T-helper 17 cell (primary cell): ENCODE measurements around the gene SERINC5. TPM values are rescaled to one million over a fixed set of nuclear protein-coding genes. Genes with fewer than 3 reads are reported as not detected.

ENCODE experiments used
- ATAC-seq: fragments of 150-1000 bp; cut with Tn5 transposase; 2 replicates; pipeline ENCODE4 v1.10.0; 2021; ENCODE audit warnings: mild to moderate bottlenecking, moderate library complexity
- DNase-seq, 3 donors: peaks; one replicate each; pipeline versions ENCODE4 v3.0.0 to v3.0.0-alpha.2; 2020 to 2021
- H3K9me3 ChIP-seq: one replicate; pipeline ENCODE4 v1.7.0; 2013; ENCODE audit warnings: low read length, mild to moderate bottlenecking; ENCODE audit not compliant: control insufficient read depth, poor library complexity, severe bottlenecking
- H3K27ac Mint-ChIP-seq: one replicate; pipeline ENCODE4 v1.8.0; 2022; ENCODE audit warnings: mild to moderate bottlenecking, moderate library complexity, mixed read lengths
- H3K27me3 Mint-ChIP-seq: one replicate; pipeline ENCODE4 v1.8.0; 2022; ENCODE audit warnings: mixed read lengths
- H3K36me3 Mint-ChIP-seq: one replicate; pipeline ENCODE4 v1.8.0; 2022; ENCODE audit warnings: low read depth, mixed read lengths
- H3K4me1 Mint-ChIP-seq: one replicate; pipeline ENCODE4 v1.8.0; 2022; ENCODE audit warnings: mild to moderate bottlenecking, mixed read lengths
- H3K4me3 Mint-ChIP-seq: one replicate; pipeline ENCODE4 v1.8.0; 2022; ENCODE audit warnings: mild to moderate bottlenecking, moderate library complexity, mixed read lengths
- total RNA-seq, 4 donors: library from RNA in 2 of 4; stranded (reverse) in 2 of 4; gene quantifications; one replicate each; pipeline ENCODE4 v1.2.3 and lab custom pipeline; 2022 to 2026

Gene SERINC5
- total RNA-seq, 2 donors from 2014 or later: 118 to 119 TPM

GRCh38 chr5:80072103-80073073, 183.5 kb downstream of the SERINC5 start:
- no peak overlapping the region for H3K4me3 Mint-ChIP-seq
- no peak for DNase-seq
- no peaks in the 10 kb centered on the region for H3K27me3 Mint-ChIP-seq
- H3K4me1 Mint-ChIP-seq: peaks cover 7% of the 10 kb centered on the region
- no peak for ATAC-seq
- peaks cover 12% of the 10 kb centered on the region for H3K36me3 Mint-ChIP-seq
- H3K27ac Mint-ChIP-seq: no peak overlapping the region
- H3K9me3 ChIP-seq: no peaks in the 10 kb centered on the region

- ATAC-seq: no peak
- Mint-ChIP-seq H3K4me3 (no peak overlapping the region), H3K27me3 (no peaks in the 10 kb centered on the region), H3K4me1 (peaks cover 7% of the 10 kb centered on the region), H3K36me3 (peaks cover 13% of the 10 kb centered on the region), H3K27ac (no peak overlapping the region)
- no peaks in the 10 kb centered on the region for H3K9me3 ChIP-seq
- no peak for DNase-seq
These were observed 184.3 kb downstream of the SERINC5 start for GRCh38 chr5:80071510-80072021.

- Mint-ChIP-seq H3K27me3 (no peaks in the 10 kb centered on the region), H3K27ac (peak overlapping the region; percentile 34), H3K4me3 (no peak overlapping the region), H3K36me3 (peaks cover 15% of the 10 kb centered on the region), H3K4me1 (peaks cover 7% of the 10 kb centered on the region)
- no peaks in the 10 kb centered on the region for H3K9me3 ChIP-seq
- ATAC-seq (no peak), DNase-seq (no peak)
These were observed 185.4 kb downstream of the SERINC5 start for GRCh38 chr5:80070338-80071056.

- H3K27ac Mint-ChIP-seq: peak overlapping the region; percentile 34
- no peak for ATAC-seq
- no peaks in the 10 kb centered on the region for H3K9me3 ChIP-seq
- no peak overlapping the region for H3K4me3 Mint-ChIP-seq
- peaks cover 15% of the 10 kb centered on the region for H3K36me3 Mint-ChIP-seq
- no peaks in the 10 kb centered on the region for H3K27me3 Mint-ChIP-seq
- no peak for DNase-seq
- peaks cover 7% of the 10 kb centered on the region for H3K4me1 Mint-ChIP-seq
These were observed 185.9 kb downstream of the SERINC5 start for GRCh38 chr5:80069918-80070318.

GRCh38 chr5:80069251-80069800, 186.5 kb downstream of the SERINC5 start:
- H3K9me3 ChIP-seq: no peaks in the 10 kb centered on the region
- Mint-ChIP-seq H3K27ac (peak overlapping the region; percentile 34), H3K4me1 (peaks cover 7% of the 10 kb centered on the region), H3K27me3 (no peaks in the 10 kb centered on the region), H3K4me3 (no peak overlapping the region), H3K36me3 (peaks cover 15% of the 10 kb centered on the region)
- ATAC-seq (no peak), DNase-seq (no peak)

- H3K27ac Mint-ChIP-seq: no peak overlapping the region
- H3K36me3 Mint-ChIP-seq: peaks cover 15% of the 10 kb centered on the region
- no peak for DNase-seq
These were observed 187.1 kb downstream of the SERINC5 start for GRCh38 chr5:80068775-80069174.

GRCh38 chr5:80068246-80068636, 187.6 kb downstream of the SERINC5 start:
- H3K9me3 ChIP-seq: no peaks in the 10 kb centered on the region
- Mint-ChIP-seq H3K27ac (no peak overlapping the region), H3K4me1 (peaks cover 7% of the 10 kb centered on the region), H3K4me3 (no peak overlapping the region), H3K27me3 (no peaks in the 10 kb centered on the region), H3K36me3 (peaks cover 15% of the 10 kb centered on the region)
- DNase-seq (no peak), ATAC-seq (no peak)

More at GRCh38 chr5:80068775-80069174, 187.1 kb downstream of the SERINC5 start:
- Mint-ChIP-seq H3K4me3 (no peak overlapping the region), H3K27me3 (no peaks in the 10 kb centered on the region), H3K4me1 (peaks cover 7% of the 10 kb centered on the region)
- ATAC-seq: no peak
- no peaks in the 10 kb centered on the region for H3K9me3 ChIP-seq

GRCh38 chr5:80067531-80068245, 188.2 kb downstream of the SERINC5 start:
- Mint-ChIP-seq H3K27me3 (no peaks in the 10 kb centered on the region), H3K36me3 (peaks cover 15% of the 10 kb centered on the region), H3K27ac (no peak overlapping the region), H3K4me1 (peaks cover 7% of the 10 kb centered on the region), H3K4me3 (no peak overlapping the region)
- DNase-seq (no peak), ATAC-seq (no peak)
- H3K9me3 ChIP-seq: no peaks in the 10 kb centered on the region

- peaks cover 15% of the 10 kb centered on the region for H3K36me3 Mint-ChIP-seq
- H3K9me3 ChIP-seq: no peaks in the 10 kb centered on the region
- H3K27me3 Mint-ChIP-seq: no peaks in the 10 kb centered on the region
- H3K4me3 Mint-ChIP-seq: no peak overlapping the region
- no peak for ATAC-seq
- H3K27ac Mint-ChIP-seq: no peak overlapping the region
- H3K4me1 Mint-ChIP-seq: peaks cover 7% of the 10 kb centered on the region
- DNase-seq: no peak
These were observed 188.8 kb downstream of the SERINC5 start for GRCh38 chr5:80067016-80067415.

GRCh38 chr5:80064124-80064523, 191.7 kb downstream of the SERINC5 start:
- Mint-ChIP-seq H3K4me1 (no peaks in the 10 kb centered on the region), H3K36me3 (peaks cover 7% of the 10 kb centered on the region), H3K27me3 (no peaks in the 10 kb centered on the region), H3K27ac (no peak overlapping the region), H3K4me3 (no peak overlapping the region)
- ATAC-seq (no peak), DNase-seq (no peak)
- H3K9me3 ChIP-seq: no peaks in the 10 kb centered on the region
